Measurements from ENCODE around the gene GMPPB.

GMPPB gene

GRCh38 chr3:49719214-49719884, 4.4 kb downstream of the GMPPB start, which contains the start of gene AMIGO3:
AMIGO3 (minus strand) TSS chr3:49719684; CDS start chr3:49719465, 219 bp downstream.
- H3K9me3 ChIP-seq (ENCODE audit: low read depth, low read length), result no peaks in the 10 kb centered on the region
- TF ChIP-seq POLR2AphosphoS5 (IDR thresholded peaks at IDR 0.05; ENCODE audit: borderline replicate concordance, low read depth, low read length) (peak; percentile 82), FOXP2 (optimal IDR thresholded peaks at IDR 0.05; ENCODE audit: control extremely low read depth, extremely low read length, insufficient read depth) (no peak)
- DNase-seq (ENCODE audit: low read depth, low spot score), result peak; percentile 20
- H3K4me3 ChIP-seq, result peak within 1 kb of the TSS; percentile 66
- no peak within 1 kb of the TSS for H3K27ac ChIP-seq
- no peak within 1 kb of the TSS for H3K9ac ChIP-seq (ENCODE audit: insufficient read length)
- H3K36me3 ChIP-seq (ENCODE audit: insufficient read depth, low read length), result no peaks in the 10 kb centered on the region; the same call in 1 of the 2 replicates

- no peaks in the 10 kb centered on the region for H3K9me3 ChIP-seq (ENCODE audit: low read depth, low read length)
- H3K4me3 ChIP-seq, result peak overlapping the region; percentile 66
- no peak for TF ChIP-seq POLR2AphosphoS5 (IDR thresholded peaks at IDR 0.05; ENCODE audit: borderline replicate concordance, low read depth, low read length)
- no peak for TF ChIP-seq FOXP2 (optimal IDR thresholded peaks at IDR 0.05; ENCODE audit: control extremely low read depth, extremely low read length, insufficient read depth)
- no peak for TF ChIP-seq EZH2 (IDR thresholded peaks at IDR 0.05)
- no peaks in the 10 kb centered on the region; the same call in 1 of the 2 replicates for H3K36me3 ChIP-seq (ENCODE audit: insufficient read depth, low read length)
- no peak overlapping the region for H3K27ac ChIP-seq
- H3K9ac ChIP-seq (ENCODE audit: insufficient read length), result no peak overlapping the region
- no peak for DNase-seq (ENCODE audit: low read depth, low spot score)
Measured at GRCh38 chr3:49718858-49719213, 4.9 kb downstream of the GMPPB start.

- Histone ChIP-seq H3K36me3 (ENCODE audit: insufficient read depth, low read length) (no peaks in the 10 kb centered on the region; the same call in 1 of the 2 replicates), H3K9ac (ENCODE audit: insufficient read length) (no peak overlapping the region), H3K27ac (no peak overlapping the region), H3K9me3 (ENCODE audit: low read depth, low read length) (no peaks in the 10 kb centered on the region), H3K4me3 (no peak overlapping the region)
- DNase-seq (ENCODE audit: low read depth, low spot score), result no peak
- TF ChIP-seq EZH2 (IDR thresholded peaks at IDR 0.05) (no peak), FOXP2 (optimal IDR thresholded peaks at IDR 0.05; ENCODE audit: control extremely low read depth, extremely low read length, insufficient read depth) (no peak), POLR2AphosphoS5 (IDR thresholded peaks at IDR 0.05; ENCODE audit: borderline replicate concordance, low read depth, low read length) (no peak)
Measured at GRCh38 chr3:49717959-49718857, 5.5 kb downstream of the GMPPB start.

GRCh38 chr3:49717211-49717958, 6.4 kb downstream of the GMPPB start:
- Histone ChIP-seq H3K36me3 (ENCODE audit: insufficient read depth, low read length) (no peaks in the 10 kb centered on the region; the same call in 1 of the 2 replicates), H3K9me3 (ENCODE audit: low read depth, low read length) (no peaks in the 10 kb centered on the region), H3K9ac (ENCODE audit: insufficient read length) (no peak overlapping the region), H3K4me3 (no peak overlapping the region), H3K27ac (no peak overlapping the region)
- no peak for TF ChIP-seq FOXP2 (optimal IDR thresholded peaks at IDR 0.05; ENCODE audit: control extremely low read depth, extremely low read length, insufficient read depth)
- no peak for TF ChIP-seq EZH2 (IDR thresholded peaks at IDR 0.05)
- no peak for DNase-seq (ENCODE audit: low read depth, low spot score)

- Histone ChIP-seq H3K27ac (no peak overlapping the region), H3K9me3 (ENCODE audit: low read depth, low read length) (no peaks in the 10 kb centered on the region)
- DNase-seq (ENCODE audit: low read depth, low spot score), result no peak
Measured at GRCh38 chr3:49716691-49717210, 7.0 kb downstream of the GMPPB start.

GRCh38 chr3:49716169-49716568, 7.6 kb downstream of the GMPPB start:
- H3K9me3 ChIP-seq (ENCODE audit: low read depth, low read length), result no peaks in the 10 kb centered on the region
- H3K9ac ChIP-seq (ENCODE audit: insufficient read length), result no peak overlapping the region
- H3K36me3 ChIP-seq (ENCODE audit: insufficient read depth, low read length), result no peaks in the 10 kb centered on the region

More at GRCh38 chr3:49716691-49717210, 7.0 kb downstream of the GMPPB start:
- H3K4me3 ChIP-seq, result no peak overlapping the region
- no peak overlapping the region for H3K9ac ChIP-seq (ENCODE audit: insufficient read length)
- TF ChIP-seq FOXP2 (optimal IDR thresholded peaks at IDR 0.05; ENCODE audit: control extremely low read depth, extremely low read length, insufficient read depth) (no peak), POLR2AphosphoS5 (IDR thresholded peaks at IDR 0.05; ENCODE audit: borderline replicate concordance, low read depth, low read length) (no peak)
- no peaks in the 10 kb centered on the region; the same call in 1 of the 2 replicates for H3K36me3 ChIP-seq (ENCODE audit: insufficient read depth, low read length)

GRCh38 chr3:49715611-49716121, 8.1 kb downstream of the GMPPB start:
- H3K9me3 ChIP-seq (ENCODE audit: low read depth, low read length), result no peaks in the 10 kb centered on the region
- no peak overlapping the region for H3K4me3 ChIP-seq
- TF ChIP-seq POLR2AphosphoS5 (IDR thresholded peaks at IDR 0.05; ENCODE audit: borderline replicate concordance, low read depth, low read length) (no peak), FOXP2 (optimal IDR thresholded peaks at IDR 0.05; ENCODE audit: control extremely low read depth, extremely low read length, insufficient read depth) (no peak), EZH2 (IDR thresholded peaks at IDR 0.05) (no peak)
- DNase-seq (ENCODE audit: low read depth, low spot score), result no peak
- no peak overlapping the region for H3K9ac ChIP-seq (ENCODE audit: insufficient read length)
- no peaks in the 10 kb centered on the region for H3K36me3 ChIP-seq (ENCODE audit: insufficient read depth, low read length)
- H3K27ac ChIP-seq, result no peak overlapping the region

More at GRCh38 chr3:49716169-49716568, 7.6 kb downstream of the GMPPB start:
- H3K4me3 ChIP-seq, result no peak overlapping the region
- no peak overlapping the region for H3K27ac ChIP-seq
- TF ChIP-seq FOXP2 (optimal IDR thresholded peaks at IDR 0.05; ENCODE audit: control extremely low read depth, extremely low read length, insufficient read depth) (no peak), EZH2 (IDR thresholded peaks at IDR 0.05) (no peak), POLR2AphosphoS5 (IDR thresholded peaks at IDR 0.05; ENCODE audit: borderline replicate concordance, low read depth, low read length) (no peak)
- no peak for DNase-seq (ENCODE audit: low read depth, low spot score)

Measured in SK-N-MC (cell line).